Testis (tissue), 3 donors: ENCODE results near the gene SLC16A10. TPM values are rescaled to one million over a fixed set of nuclear protein-coding genes. Genes with fewer than 3 reads are reported as not detected.

Experiments used
- DNase-seq: peaks from one replicate; pipeline ENCODE4 v3.0.0-alpha.2; 2019
- H3K27ac ChIP-seq, 2 donors: fragments of 200-600 bp; sonication (generic); one replicate each; pipeline ENCODE4 v1.5.1; 2019
- H3K27me3 ChIP-seq: fragments of 200-600 bp; sonication (generic); one replicate; pipeline ENCODE4 v1.5.1; 2019
- H3K36me3 ChIP-seq: fragments of 200-600 bp; sonication (generic); one replicate; pipeline ENCODE4 v1.5.1; 2017; ENCODE audit warnings: low read depth; ENCODE audit errors: missing control alignments
- H3K4me1 ChIP-seq: fragments of 200-600 bp; sonication (generic); one replicate; pipeline ENCODE4 v1.5.1; 2019
- H3K4me3 ChIP-seq, 2 donors: fragments of 200-600 bp; sonication (generic); one replicate each; pipeline ENCODE4 v1.5.1; 2017 to 2019
- H3K9me3 ChIP-seq: fragments of 200-600 bp; sonication (generic); one replicate; pipeline ENCODE4 v1.5.1; 2017
- CTCF ChIP-seq, 3 experiments: fragments of 450-650 bp in 2 of 3; fragments of 200-600 bp in 1 of 3; sonication (generic) in 1 of 3; IDR thresholded peaks; one replicate each; pipeline ENCODE4 v1.5.1; 2016 to 2019; ENCODE audit warnings: antibody characterized with exemption in 3 of 3, mild to moderate bottlenecking in 2 of 3, moderate library complexity in 1 of 3
- POLR2A ChIP-seq: fragments of 450-650 bp; IDR thresholded peaks from one replicate; pipeline ENCODE4 v1.6.1; 2017; ENCODE audit warnings: antibody characterized with exemption, mild to moderate bottlenecking, moderate library complexity
- WGBS, 2 donors: methylation state at CpG; one replicate each; pipeline ENCODE4 v1.1.5; 2018; 5-methylcytosine and 5-hydroxymethylcytosine counted together
- intact Hi-C: fragments of 100-400 bp; cut with DNase I; formaldehyde crosslinking; loops from one replicate; pipeline ENCODE4 v1.15.1; 2023; ENCODE audit warnings: low total_unique reads
- polyA plus RNA-seq: library from polyadenylated mRNA; stranded (reverse); fragments of 350-450 nt; fragmentation: Illumina TruSeq; extraction: RNeasy Lipid Tissue Mini Kit (QIAGEN cat#74804); gene quantifications from one replicate; pipeline ENCODE4 v1.2.3, GENCODE V29; 2014; ENCODE audit warnings: low read depth, low replicate concordance; ENCODE audit not compliant: insufficient read depth
- total RNA-seq, 2 donors: library from RNA; depleted of rRNA; stranded (reverse); fragments of >200 nt; gene quantifications; one replicate each; pipeline ENCODE4 v1.2.3, GENCODE V29; 2016

Gene SLC16A10
- total and polyA plus RNA-seq, 3 donors from 2014 or later: 9.0 to 16.9 (median 12.0) TPM

- no peaks in the 10 kb centered on the region for H3K9me3 ChIP-seq
- WGBS, 2 donors: 88 to 91% methylated on average over 2 of the region's 2 CpGs
Observed at GRCh38 chr6:111204305-111204704, 117.0 kb downstream of the SLC16A10 start.

GRCh38 chr6:111204881-111205280 lies 117.6 kb downstream of the SLC16A10 start:
- TF ChIP-seq CTCF (IDR thresholded peaks at IDR 0.05) (no peak), POLR2A (no peak)
- 97% methylated on average over 2 of the region's 2 CpGs for WGBS, 2 donors

More at GRCh38 chr6:111204305-111204704, 117.0 kb downstream of the SLC16A10 start:
- DNase-seq: no peak
- no peak overlapping the region for H3K4me3 ChIP-seq
- intact Hi-C loops: no loop called here
- H3K36me3 ChIP-seq: no peaks in the 10 kb centered on the region
- TF ChIP-seq POLR2A (no peak), CTCF (IDR thresholded peaks at IDR 0.05) (no peak)
- H3K27me3 ChIP-seq: no peaks in the 10 kb centered on the region
- H3K4me1 ChIP-seq: no peaks in the 10 kb centered on the region
- no peak overlapping the region for H3K27ac ChIP-seq

GRCh38 chr6:111205502-111205901 lies 118.2 kb downstream of the SLC16A10 start:
- no peak for DNase-seq
- H3K4me1 ChIP-seq: no peaks in the 10 kb centered on the region
- intact Hi-C loops: no loop called here
- no peak overlapping the region for H3K27ac ChIP-seq
- no peaks in the 10 kb centered on the region for H3K9me3 ChIP-seq
- no peak overlapping the region for H3K4me3 ChIP-seq
- H3K27me3 ChIP-seq: no peaks in the 10 kb centered on the region
- TF ChIP-seq POLR2A (no peak), CTCF (IDR thresholded peaks at IDR 0.05) (no peak)
- 73 to 77% methylated on average over 3 of the region's 3 CpGs for WGBS, 2 donors
- H3K36me3 ChIP-seq: no peaks in the 10 kb centered on the region

More at GRCh38 chr6:111204881-111205280, 117.6 kb downstream of the SLC16A10 start:
- intact Hi-C loops: no loop called here
- H3K4me3 ChIP-seq: no peak overlapping the region
- no peak for DNase-seq
- no peaks in the 10 kb centered on the region for H3K9me3 ChIP-seq
- H3K27ac ChIP-seq: no peak overlapping the region
- no peaks in the 10 kb centered on the region for H3K4me1 ChIP-seq
- H3K27me3 ChIP-seq: no peaks in the 10 kb centered on the region
- no peaks in the 10 kb centered on the region for H3K36me3 ChIP-seq

GRCh38 chr6:111207141-111207858 lies 120.0 kb downstream of the SLC16A10 start:
- intact Hi-C loops: no loop called here
- Histone ChIP-seq H3K36me3 (no peaks in the 10 kb centered on the region), H3K27ac (no peak overlapping the region), H3K27me3 (no peaks in the 10 kb centered on the region), H3K4me3 (no peak overlapping the region), H3K9me3 (no peaks in the 10 kb centered on the region), H3K4me1 (no peaks in the 10 kb centered on the region)
- no peak for TF ChIP-seq POLR2A
- TF ChIP-seq CTCF (IDR thresholded peaks at IDR 0.05): no peak
- no peak for DNase-seq
- WGBS, 2 donors: 77 to 78% methylated on average over 4 of the region's 4 CpGs

GRCh38 chr6:111208933-111209332 lies 121.6 kb downstream of the SLC16A10 start:
- TF ChIP-seq POLR2A (no peak), CTCF (IDR thresholded peaks at IDR 0.05) (no peak)
- Histone ChIP-seq H3K4me1 (no peaks in the 10 kb centered on the region), H3K9me3 (no peaks in the 10 kb centered on the region), H3K27ac (no peak overlapping the region), H3K4me3 (no peak overlapping the region), H3K27me3 (no peaks in the 10 kb centered on the region), H3K36me3 (no peaks in the 10 kb centered on the region)
- 87 to 88% methylated on average over 2 of the region's 2 CpGs for WGBS, 2 donors
- intact Hi-C loops: no loop called here
- no peak for DNase-seq
